Smooth muscle cell of the brain vasculature (primary cell): Measurements from ENCODE around the gene KLRC4.
"Not testable (repeated sequence)": the region's sequence is repeated elsewhere in the genome, so short reads cannot be mapped to it uniquely, and the experiment has no call there.

ENCODE experiments used
- DNase-seq: peaks from one replicate; pipeline ENCODE4 v3.0.0-alpha.2; 2012; ENCODE audit warnings: low read depth, low spot score

Gene KLRC4

GRCh38 chr12:10397296-10397695 lies 12.3 kb downstream of the KLRC4 start:
- no peak for DNase-seq

GRCh38 chr12:10396176-10396575 lies 13.4 kb downstream of the KLRC4 start:
- DNase-seq = not testable (repeated sequence)

GRCh38 chr12:10395390-10395998 lies 14.1 kb downstream of the KLRC4 start:
- DNase-seq = peak; percentile 84

GRCh38 chr12:10394531-10395152 lies 14.9 kb downstream of the KLRC4 start:
- not testable (repeated sequence) for DNase-seq

- no peak for DNase-seq
These were observed 16.3 kb downstream of the KLRC4 start for GRCh38 chr12:10393291-10393690.

GRCh38 chr12:10392394-10392930 lies 17.1 kb downstream of the KLRC4 start:
- peak; percentile 99 for DNase-seq

- not testable (repeated sequence) for DNase-seq
These were observed 18.6 kb downstream of the KLRC4 start for GRCh38 chr12:10390991-10391390.

- no peak for DNase-seq
These were observed 19.7 kb downstream of the KLRC4 start, which contains the start of gene KLRK1 for GRCh38 chr12:10389904-10390303. TSS of gene KLRK1 (minus strand) at chr12:10390041. CDS start at chr12:10388810, 1,231 bp downstream.

GRCh38 chr12:10388624-10389413 lies 20.7 kb downstream of the KLRC4 start:
- peak; percentile 65 for DNase-seq

GRCh38 chr12:10387498-10387897 lies 22.1 kb downstream of the KLRC4 start:
- not testable (repeated sequence) for DNase-seq

- no peak for DNase-seq
These were observed 22.7 kb downstream of the KLRC4 start for GRCh38 chr12:10386857-10387256.

GRCh38 chr12:10385166-10385613 lies 24.4 kb downstream of the KLRC4 start:
- no peak for DNase-seq

GRCh38 chr12:10384191-10384590 lies 25.4 kb downstream of the KLRC4 start:
- DNase-seq = no peak

GRCh38 chr12:10381928-10382628 lies 27.5 kb downstream of the KLRC4 start:
- no peak for DNase-seq

GRCh38 chr12:10378737-10379136 lies 30.8 kb downstream of the KLRC4 start:
- not testable (repeated sequence) for DNase-seq

- DNase-seq = no peak
These were observed 34.9 kb downstream of the KLRC4 start for GRCh38 chr12:10374624-10375018.

GRCh38 chr12:10372559-10372958 lies 37.0 kb downstream of the KLRC4 start:
- DNase-seq = no peak

GRCh38 chr12:10371893-10372535 lies 37.5 kb downstream of the KLRC4 start:
- DNase-seq = not testable (repeated sequence)

- no peak for DNase-seq
These were observed 39.8 kb downstream of the KLRC4 start for GRCh38 chr12:10369557-10370415.
